ENCODE results near the gene STRA8. TPM values are rescaled to one million over a fixed set of nuclear protein-coding genes. Genes with fewer than 3 reads are reported as not detected.

Gene STRA8
- total and polyA plus RNA-seq, 2 of the 13 experiments (the other 11 are each of a cell fraction or from before 2014, with no cell fraction given), result not detected

GRCh38 chr7:135282561-135283254, 49.1 kb downstream of the STRA8 start:
- H3K4me2 ChIP-seq (ENCODE audit: low read depth, low read length), result no peak overlapping the region
- no peak overlapping the region for H3K27ac ChIP-seq (ENCODE audit: extremely low read length, insufficient read depth, low read length)
- CTCF ChIA-PET (ENCODE audit: low intra/inter-chr PET ratio, low total read pairs), result interaction anchor here (4.1 kb wide), 1 partner anchor 53 kb away, joined by 81 read pairs; no protein-coding TSS in a partner anchor
- no peak overlapping the region for H3K9ac ChIP-seq (ENCODE audit: insufficient read depth, low read depth, low read length)
- DNase-seq (ENCODE audit: low spot score), result no peak
- H3K27me3 ChIP-seq (ENCODE audit: control insufficient read depth in 1 of 2, insufficient read depth in 2 of 2, low read length in 2 of 2), result no peaks in the 10 kb centered on the region
- no TSS peak for BruUV-seq (replicated peaks)
- ATAC-seq, result no peak; the same call in 2 of the 3 replicates
- in situ Hi-C loops (cut with HindIII; ENCODE audit: extremely low pct_ligation_motif_present, low pct_unique_long_range_greater_than_20kb) (loop anchor here (25.0 kb wide), 1 partner anchor 280 kb away; the partner anchor contains the start of gene NUP205), intact Hi-C loops (cut with micrococcal nuclease; ENCODE audit: unreplicated experiment) (no loop called here)
- H3K4me1 ChIP-seq (ENCODE audit: insufficient read depth, low read length), result 0 out of 2 replicates have a peak, but pooled peaks cover 11% of the 10 kb centered on the region
- FAIRE-seq, result no peak
- WGBS (ENCODE audit: low lambda C conversion rate), result 58% methylated on average over 10 of the region's 10 CpGs
- H3K9me3 ChIP-seq (ENCODE audit: low read length), result no peaks in the 10 kb centered on the region
- no peak overlapping the region for H2AFZ ChIP-seq (ENCODE audit: low read length)
- TF ChIP-seq HNF4A (CRISPR knock-in tag; IDR thresholded peaks at IDR 0.05) (peak; percentile 22; the same call in 1 of the 2 replicates), ZNF570 (CRISPR knock-in tag; IDR thresholded peaks at IDR 0.05; ENCODE audit: borderline replicate concordance) (no peak)
- H3K36me3 ChIP-seq (replicated peaks in 1 of 2; ENCODE audit: control insufficient read depth in 1 of 2, insufficient read depth in 2 of 2, low read length in 2 of 2), result no peaks in the 10 kb centered on the region
- H4K20me1 ChIP-seq (ENCODE audit: insufficient read depth, low read length), result no peaks in the 10 kb centered on the region
- POLR2A ChIA-PET, result no interaction called here
- no peaks in the 10 kb centered on the region for H3K79me2 ChIP-seq (ENCODE audit: insufficient read depth, low read length)
- H3K4me3 ChIP-seq (replicated peaks in 1 of 3; ENCODE audit: insufficient read depth in 1 of 3, low read depth in 2 of 3, low read length in 3 of 3), result no peak overlapping the region

- TF ChIP-seq ZNF18 (CRISPR knock-in tag; IDR thresholded peaks at IDR 0.05; ENCODE audit: insufficient replicate concordance) (no peak), ZNF768 (CRISPR knock-in tag; IDR thresholded peaks at IDR 0.05) (no peak), DDIT3 (CRISPR knock-in tag; IDR thresholded peaks at IDR 0.05) (no peak), ISX (CRISPR knock-in tag; conservative IDR thresholded peaks at IDR 0.05) (no peak), ZNF678 (CRISPR knock-in tag; IDR thresholded peaks at IDR 0.05) (no peak), ZNF780A (CRISPR knock-in tag; IDR thresholded peaks at IDR 0.05) (no peak)
- BruUV-seq (replicated peaks), result no TSS peak
- intact Hi-C loops (cut with micrococcal nuclease; ENCODE audit: unreplicated experiment) (no loop called here), in situ Hi-C loops (cut with HindIII; ENCODE audit: extremely low pct_ligation_motif_present, low pct_unique_long_range_greater_than_20kb) (loop anchor here (25.0 kb wide), 1 partner anchor 278 kb away; the partner anchor contains the start of gene NUP205)
- DNase-seq (ENCODE audit: low spot score), result no peak
- Histone ChIP-seq H4K20me1 (ENCODE audit: insufficient read depth, low read length) (no peaks in the 10 kb centered on the region), H2AFZ (ENCODE audit: low read length) (no peak overlapping the region), H3K4me3 (replicated peaks in 1 of 3; ENCODE audit: insufficient read depth in 1 of 3, low read depth in 2 of 3, low read length in 3 of 3) (no peak overlapping the region), H3K4me1 (ENCODE audit: insufficient read depth, low read length) (0 out of 2 replicates have a peak, but pooled peaks cover 11% of the 10 kb centered on the region), H3K27ac (ENCODE audit: extremely low read length, insufficient read depth, low read length) (no peak overlapping the region), H3K79me2 (ENCODE audit: insufficient read depth, low read length) (no peaks in the 10 kb centered on the region), H3K36me3 (replicated peaks in 1 of 2; ENCODE audit: control insufficient read depth in 1 of 2, insufficient read depth in 2 of 2, low read length in 2 of 2) (no peaks in the 10 kb centered on the region), H3K4me2 (ENCODE audit: low read depth, low read length) (no peak overlapping the region), H3K9me3 (ENCODE audit: low read length) (no peaks in the 10 kb centered on the region), H3K9ac (ENCODE audit: insufficient read depth, low read depth, low read length) (no peak overlapping the region), H3K27me3 (ENCODE audit: control insufficient read depth in 1 of 2, insufficient read depth in 2 of 2, low read length in 2 of 2) (no peaks in the 10 kb centered on the region)
- ATAC-seq, result no peak
- 27% methylated on average over 4 of the region's 4 CpGs for WGBS (ENCODE audit: low lambda C conversion rate)
- POLR2A ChIA-PET, result no interaction called here
- CTCF ChIA-PET (ENCODE audit: low intra/inter-chr PET ratio, low total read pairs), result interaction anchor here (4.1 kb wide), 1 partner anchor 52 kb away, joined by 81 read pairs; no protein-coding TSS in a partner anchor
- FAIRE-seq, result no peak
These were observed 50.5 kb downstream of the STRA8 start for GRCh38 chr7:135283959-135284638.
